Left forelimb (tissue), 1 donor: Measurements from ENCODE around the gene ZSCAN2.
"Not testable (repeated sequence)": the region's sequence is repeated elsewhere in the genome, so short reads cannot be mapped to it uniquely, and the experiment has no call there.

ENCODE experiments used
- DNase-seq: peaks from one replicate; pipeline ENCODE4 v3.0.0-alpha.2; 2018; ENCODE audit warnings: low spot score

The ZSCAN2 gene

GRCh38 chr15:84641871-84642270 lies 41.1 kb downstream of the ZSCAN2 start:
- DNase-seq, result not testable (repeated sequence)

- DNase-seq, result not testable (repeated sequence)
These were observed 41.8 kb downstream of the ZSCAN2 start for GRCh38 chr15:84642640-84643039.

- DNase-seq, result no peak
These were observed 43.0 kb downstream of the ZSCAN2 start for GRCh38 chr15:84643838-84644237.

GRCh38 chr15:84645496-84645895 lies 44.7 kb downstream of the ZSCAN2 start:
- DNase-seq, result no peak

- no peak for DNase-seq
These were observed 45.2 kb downstream of the ZSCAN2 start for GRCh38 chr15:84645997-84646396.

GRCh38 chr15:84647726-84648125 lies 46.9 kb downstream of the ZSCAN2 start:
- DNase-seq, result no peak

GRCh38 chr15:84648539-84648938 lies 47.7 kb downstream of the ZSCAN2 start:
- no peak for DNase-seq

- no peak for DNase-seq
These were observed 48.9 kb downstream of the ZSCAN2 start for GRCh38 chr15:84649706-84650105.

- DNase-seq, result no peak
These were observed 52.7 kb downstream of the ZSCAN2 start for GRCh38 chr15:84653584-84653909.

GRCh38 chr15:84653910-84654688 lies 53.3 kb downstream of the ZSCAN2 start, which contains the start of gene WDR73:
Gene WDR73 (minus strand): TSS chr15:84654283. CDS start chr15:84654274, 9 bp downstream.
- DNase-seq, result peak; percentile 99

- peak; percentile 77 for DNase-seq
These were observed 54.1 kb downstream of the ZSCAN2 start for GRCh38 chr15:84654689-84655453.

- no peak for DNase-seq
These were observed 56.2 kb downstream of the ZSCAN2 start for GRCh38 chr15:84656972-84657371.

GRCh38 chr15:84657748-84658079 lies 56.9 kb downstream of the ZSCAN2 start:
- DNase-seq, result no peak

GRCh38 chr15:84658080-84658787 lies 57.4 kb downstream of the ZSCAN2 start, which contains the start of gene NMB:
Gene NMB (minus strand): TSS chr15:84658199. CDS start chr15:84658152, 47 bp downstream.
- DNase-seq, result peak; percentile 85

- no peak for DNase-seq
These were observed 58.1 kb downstream of the ZSCAN2 start for GRCh38 chr15:84658788-84659411.

- DNase-seq, result no peak
These were observed 59.3 kb downstream of the ZSCAN2 start for GRCh38 chr15:84659904-84660781.

GRCh38 chr15:84661001-84661400 lies 60.2 kb downstream of the ZSCAN2 start:
- no peak for DNase-seq

- DNase-seq, result no peak
These were observed 65.6 kb downstream of the ZSCAN2 start for GRCh38 chr15:84666373-84666772.

- no peak for DNase-seq
These were observed 67.6 kb downstream of the ZSCAN2 start for GRCh38 chr15:84668221-84668982.

GRCh38 chr15:84669726-84670125 lies 68.9 kb downstream of the ZSCAN2 start:
- no peak for DNase-seq
